ENCODE data around the gene ATP6V1F.

ATP6V1F gene

DNA sequence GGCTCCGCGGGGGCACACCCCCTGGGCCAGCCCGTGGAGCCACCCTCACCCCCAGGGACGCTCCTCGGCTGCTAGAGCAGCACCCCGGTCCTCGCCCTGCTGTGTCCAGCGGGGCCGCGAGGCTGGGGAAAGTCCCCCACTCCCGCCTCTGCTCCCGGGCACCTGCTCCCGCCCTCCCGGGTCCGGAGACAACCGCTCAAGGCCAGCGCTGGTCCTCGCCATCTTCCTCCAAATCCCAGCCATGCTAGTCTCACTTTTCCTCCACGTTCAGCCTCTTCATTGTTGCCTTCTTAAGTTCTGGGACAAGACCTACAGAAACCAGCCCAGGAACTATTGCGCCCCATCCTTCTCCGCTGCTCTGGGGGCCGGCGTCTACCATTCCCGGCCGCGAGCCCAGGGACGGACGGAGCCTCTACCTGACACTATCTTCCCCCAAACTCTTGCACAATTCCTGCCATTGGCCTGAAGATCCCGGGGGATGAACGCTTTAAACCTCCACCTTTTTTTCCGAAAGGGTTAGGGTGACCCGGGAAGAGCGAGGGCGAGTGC lies 52.7 kb downstream of the ATP6V1F start:
- no peak for DNase-seq (ENCODE audit: low read depth in 1 of 2, low spot score in 1 of 2)
